ENCODE measurements around the gene H2AZ2. TPM values are rescaled to one million over a fixed set of nuclear protein-coding genes. Genes with fewer than 3 reads are reported as not detected.

H2AZ2 gene
- total and polyA plus RNA-seq, 2 of the 4 experiments (the other 2 are of a cell fraction) = 156 to 162 TPM

DNA sequence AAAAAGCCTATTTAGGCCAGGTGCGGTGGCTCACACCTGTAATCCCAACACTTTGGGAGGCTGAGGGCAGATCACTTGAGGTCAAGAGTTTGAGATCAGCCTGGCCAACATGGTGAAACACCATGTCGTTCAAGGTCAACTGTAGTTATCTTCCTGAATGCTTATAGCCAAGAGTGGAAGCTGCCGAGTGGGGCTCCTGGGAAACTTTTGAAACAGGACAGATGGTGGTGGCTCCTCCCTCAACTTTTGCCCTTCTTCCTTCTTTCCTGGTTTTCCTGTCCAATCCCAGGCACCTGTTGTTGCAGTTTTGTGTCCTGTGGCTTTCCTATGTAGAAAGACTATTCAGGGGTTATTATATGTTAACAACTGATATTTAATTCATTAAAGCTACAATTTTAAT is 60.1 kb downstream of the H2AZ2 start:
- Histone ChIP-seq H2AFZ (replicated peaks; ENCODE audit: low read length, poor library complexity) (no peak overlapping the region), H4K91ac (ENCODE audit: insufficient read depth, low read depth, low read length) (no peak overlapping the region), H3K9me1 (ENCODE audit: insufficient read depth, low read length) (peaks cover 3% of the 10 kb centered on the region; the same call in 1 of the 2 replicates), H2AK9ac (replicated peaks; ENCODE audit: low read depth, low read length, poor library complexity) (no peak overlapping the region), H4K5ac (ENCODE audit: low read depth, low read length) (no peak overlapping the region), H3K56ac (ENCODE audit: extremely low read depth, insufficient read depth, low read length) (no peak overlapping the region), H3K23ac (ENCODE audit: low read depth, low read length) (no peak overlapping the region), H2BK5ac (ENCODE audit: low read depth, low read length, poor library complexity, severe bottlenecking) (no peak overlapping the region), H3K4me2 (ENCODE audit: low read depth, low read length) (no peak overlapping the region), H4K8ac (ENCODE audit: low read depth in 2 of 2, low read length in 2 of 2) (no peak overlapping the region), H2BK120ac (ENCODE audit: low read depth, low read length) (no peak overlapping the region), H2AK5ac (ENCODE audit: low read depth, low read length) (no peak overlapping the region), H4K20me1 (ENCODE audit: insufficient read depth, low read length) (no peaks in the 10 kb centered on the region), H3K27me3 (ENCODE audit: control insufficient read depth, insufficient read depth, low read length) (peaks cover 2% of the 10 kb centered on the region; the same call in 1 of the 2 replicates), H3K36me3 (ENCODE audit: control insufficient read depth, insufficient read depth, low read length) (no peaks in the 10 kb centered on the region), H3K27ac (ENCODE audit: insufficient read depth, low read length) (no peak overlapping the region), H3K4me1 (ENCODE audit: control insufficient read depth, insufficient read depth, low read length) (peaks cover 5% of the 10 kb centered on the region), H2BK15ac (ENCODE audit: low read depth, low read length) (no peak overlapping the region), H3K4me3 (ENCODE audit: insufficient read depth, low read depth, low read length) (no peak overlapping the region), H2BK20ac (ENCODE audit: low read depth, low read length) (no peak overlapping the region), H3K14ac (replicated peaks; ENCODE audit: low read depth, low read length) (no peak overlapping the region), H3K79me1 (ENCODE audit: low read depth in 1 of 2, low read length in 2 of 2) (no peaks in the 10 kb centered on the region), H3K4ac (ENCODE audit: low read depth, low read length) (no peak overlapping the region), H3K9ac (ENCODE audit: low read depth, low read length) (no peak overlapping the region), H3K18ac (ENCODE audit: low read depth, low read length) (no peak overlapping the region), H3K9me3 (ENCODE audit: control insufficient read depth, insufficient read depth, low read length) (peaks cover 6% of the 10 kb centered on the region)
- WGBS, 2 experiments (ENCODE audit: extremely low coverage in 2 of 2, insufficient read length in 1 of 2) = no CpG with 5 or more reads among the region's 3 CpGs
- dilution Hi-C loops (cut with HindIII; ENCODE audit: low sequenced_read_pairs, unreplicated experiment) = no loop called here
- ATAC-seq (ENCODE audit: low read depth) (no peak), DNase-seq (no peak)
- TF ChIP-seq MXI1 (IDR thresholded peaks at IDR 0.05; ENCODE audit: borderline replicate concordance, low read depth, low read length) (no peak), SMC3 (IDR thresholded peaks at IDR 0.05; ENCODE audit: low read depth, low read length) (no peak), POLR2A (IDR thresholded peaks at IDR 0.05; ENCODE audit: low read depth, low read length) (no peak), BHLHE40 (IDR thresholded peaks at IDR 0.05; ENCODE audit: low read depth, low read length) (no peak), CHD1 (IDR thresholded peaks at IDR 0.05; ENCODE audit: low read depth, low read length) (no peak), RAD21 (IDR thresholded peaks at IDR 0.05; ENCODE audit: low read length) (no peak), NFE2L2 (IDR thresholded peaks at IDR 0.05; ENCODE audit: low read depth, low read length) (no peak), MAFK (IDR thresholded peaks at IDR 0.05; ENCODE audit: low read depth, low read length) (no peak)
- TF ChIP-seq, protein P1, sequence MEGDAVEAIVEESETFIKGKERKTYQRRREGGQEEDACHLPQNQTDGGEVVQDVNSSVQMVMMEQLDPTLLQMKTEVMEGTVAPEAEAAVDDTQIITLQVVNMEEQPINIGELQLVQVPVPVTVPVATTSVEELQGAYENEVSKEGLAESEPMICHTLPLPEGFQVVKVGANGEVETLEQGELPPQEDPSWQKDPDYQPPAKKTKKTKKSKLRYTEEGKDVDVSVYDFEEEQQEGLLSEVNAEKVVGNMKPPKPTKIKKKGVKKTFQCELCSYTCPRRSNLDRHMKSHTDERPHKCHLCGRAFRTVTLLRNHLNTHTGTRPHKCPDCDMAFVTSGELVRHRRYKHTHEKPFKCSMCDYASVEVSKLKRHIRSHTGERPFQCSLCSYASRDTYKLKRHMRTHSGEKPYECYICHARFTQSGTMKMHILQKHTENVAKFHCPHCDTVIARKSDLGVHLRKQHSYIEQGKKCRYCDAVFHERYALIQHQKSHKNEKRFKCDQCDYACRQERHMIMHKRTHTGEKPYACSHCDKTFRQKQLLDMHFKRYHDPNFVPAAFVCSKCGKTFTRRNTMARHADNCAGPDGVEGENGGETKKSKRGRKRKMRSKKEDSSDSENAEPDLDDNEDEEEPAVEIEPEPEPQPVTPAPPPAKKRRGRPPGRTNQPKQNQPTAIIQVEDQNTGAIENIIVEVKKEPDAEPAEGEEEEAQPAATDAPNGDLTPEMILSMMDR (conservative IDR thresholded peaks at IDR 0.05; ENCODE audit: low read depth, low read length) = no peak
- TF ChIP-seq, protein P2, sequence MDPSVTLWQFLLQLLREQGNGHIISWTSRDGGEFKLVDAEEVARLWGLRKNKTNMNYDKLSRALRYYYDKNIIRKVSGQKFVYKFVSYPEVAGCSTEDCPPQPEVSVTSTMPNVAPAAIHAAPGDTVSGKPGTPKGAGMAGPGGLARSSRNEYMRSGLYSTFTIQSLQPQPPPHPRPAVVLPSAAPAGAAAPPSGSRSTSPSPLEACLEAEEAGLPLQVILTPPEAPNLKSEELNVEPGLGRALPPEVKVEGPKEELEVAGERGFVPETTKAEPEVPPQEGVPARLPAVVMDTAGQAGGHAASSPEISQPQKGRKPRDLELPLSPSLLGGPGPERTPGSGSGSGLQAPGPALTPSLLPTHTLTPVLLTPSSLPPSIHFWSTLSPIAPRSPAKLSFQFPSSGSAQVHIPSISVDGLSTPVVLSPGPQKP (IDR thresholded peaks at IDR 0.05; ENCODE audit: borderline replicate concordance, low read depth, low read length) = no peak
- intact Hi-C loops (cut with micrococcal nuclease) = no loop called here
- no TSS peak for BruUV-seq (replicated peaks)
- CTCF ChIA-PET = no interaction called here
- POLR2A ChIA-PET (ENCODE audit: unreplicated experiment) = no interaction called here
- in situ Hi-C loops (cut with MboI; ENCODE audit: low sequenced_read_pairs) = no loop called here
